IMR-90 (cell line): Measurements from ENCODE around the gene LRPPRC. TPM values are rescaled to one million over a fixed set of nuclear protein-coding genes. Genes with fewer than 3 reads are reported as not detected.
A peak's percentile ranks its signal among the peaks of the same experiment; 100 is the strongest.

Experiments
- ATAC-seq: fragments of 200-7000 bp; cut with Tn5 transposase; 2 replicates; pipeline ENCODE4 v1.9.1; 2020; ENCODE audit warnings: low read depth, mild to moderate bottlenecking, moderate library complexity
- BruUV-seq: library from RNA; stranded (reverse); fragments of 400-500 nt; replicated peaks from 2 replicates; lab custom pipeline; 2021; lab: Mats Ljungman, UMichigan
- CTCF ChIA-PET: fragments of 300-600 bp; formaldehyde crosslinking; extraction: SDS; loops from one replicate; lab custom pipeline; 2021; ENCODE audit warnings: antibody characterized with exemption; lab: Yijun Ruan, JAX
- POLR2A ChIA-PET: fragments of 300-600 bp; sonication (Branson Sonifier 250); formaldehyde crosslinking; loops from one replicate; lab custom pipeline; 2022; ENCODE audit warnings: antibody characterized with exemption; ENCODE audit not compliant: unreplicated experiment; lab: Charles Lee
- DNase-seq: peaks from one replicate; pipeline ENCODE4 v3.0.0; 2013
- H2AFZ ChIP-seq: replicated peaks from 2 replicates; pipeline ENCODE3; 2013; ENCODE audit warnings: low read length, mild to moderate bottlenecking; ENCODE audit not compliant: poor library complexity
- H2AK5ac ChIP-seq: 2 replicates; pipeline ENCODE4 v1.6.1; 2013; ENCODE audit warnings: low read depth, low read length, inconsistent platforms
- H2AK9ac ChIP-seq: replicated peaks from 2 replicates; pipeline ENCODE3; 2013; ENCODE audit warnings: mild to moderate bottlenecking, low read depth, low read length, moderate library complexity; ENCODE audit not compliant: poor library complexity
- H2BK120ac ChIP-seq: 2 replicates; pipeline ENCODE4 v1.6.1; 2013; ENCODE audit warnings: low read depth, low read length, inconsistent platforms
- H2BK15ac ChIP-seq: 3 replicates; pipeline ENCODE4 v1.6.1; 2013; ENCODE audit warnings: low read depth, low read length, inconsistent platforms
- H2BK20ac ChIP-seq: 2 replicates; pipeline ENCODE4 v1.6.1; 2013; ENCODE audit warnings: low read depth, mild to moderate bottlenecking, inconsistent platforms, low read length, moderate library complexity
- H2BK5ac ChIP-seq: 2 replicates; pipeline ENCODE4 v1.6.1; 2013; ENCODE audit warnings: mild to moderate bottlenecking, low read depth, low read length, inconsistent platforms; ENCODE audit not compliant: poor library complexity, severe bottlenecking
- H3K14ac ChIP-seq: replicated peaks from 2 replicates; pipeline ENCODE4 v1.6.1; 2013; ENCODE audit warnings: low read depth, low read length, inconsistent platforms
- H3K18ac ChIP-seq: 2 replicates; pipeline ENCODE4 v1.6.1; 2013; ENCODE audit warnings: low read depth, low read length, control low read depth
- H3K23ac ChIP-seq: 2 replicates; pipeline ENCODE4 v1.6.1; 2013; ENCODE audit warnings: low read depth, low read length, inconsistent platforms
- H3K27ac ChIP-seq: 2 replicates; pipeline ENCODE4 v1.5.1; 2013; ENCODE audit warnings: mild to moderate bottlenecking, control low read depth, low read length; ENCODE audit not compliant: insufficient read depth
- H3K27me3 ChIP-seq: 2 replicates; pipeline ENCODE4 v1.6.1; 2013; ENCODE audit warnings: low read length; ENCODE audit not compliant: control insufficient read depth, insufficient read depth
- H3K36me3 ChIP-seq: 2 replicates; pipeline ENCODE4 v1.6.1; 2013; ENCODE audit warnings: low read length, mixed read lengths; ENCODE audit not compliant: control insufficient read depth, insufficient read depth
- H3K4ac ChIP-seq: 2 replicates; pipeline ENCODE4 v1.6.1; 2013; ENCODE audit warnings: low read depth, low read length, inconsistent platforms
- H3K4me1 ChIP-seq: 2 replicates; pipeline ENCODE4 v1.6.1; 2013; ENCODE audit warnings: low read length, mixed read lengths; ENCODE audit not compliant: control insufficient read depth, insufficient read depth
- H3K4me2 ChIP-seq: 2 replicates; pipeline ENCODE4 v1.6.1; 2013; ENCODE audit warnings: low read depth, mild to moderate bottlenecking, control low read depth, low read length, moderate library complexity
- H3K4me3 ChIP-seq: 2 replicates; pipeline ENCODE4 v1.5.1; 2013; ENCODE audit warnings: low read depth, mild to moderate bottlenecking, control low read depth, low read length, moderate library complexity; ENCODE audit not compliant: insufficient read depth
- H3K56ac ChIP-seq: 2 replicates; pipeline ENCODE4 v1.6.1; 2013; ENCODE audit warnings: low read length, inconsistent platforms; ENCODE audit not compliant: insufficient read depth; ENCODE audit errors: extremely low read depth
- H3K79me1 ChIP-seq, 2 experiments: 2 replicates each; pipeline ENCODE4 v1.6.1; 2013; ENCODE audit warnings: low read length in 2 of 2, inconsistent platforms in 1 of 2, low read depth in 1 of 2
- H3K9ac ChIP-seq: 2 replicates; pipeline ENCODE4 v1.6.1; 2013; ENCODE audit warnings: low read depth, low read length, control low read depth
- H3K9me1 ChIP-seq: 2 replicates; pipeline ENCODE4 v1.6.1; 2013; ENCODE audit warnings: low read length, inconsistent platforms; ENCODE audit not compliant: insufficient read depth
- H3K9me3 ChIP-seq: 2 replicates; pipeline ENCODE4 v1.6.1; 2013; ENCODE audit warnings: low read length; ENCODE audit not compliant: control insufficient read depth, insufficient read depth
- H4K20me1 ChIP-seq: 2 replicates; pipeline ENCODE4 v1.6.1; 2013; ENCODE audit warnings: low read length, inconsistent platforms; ENCODE audit not compliant: insufficient read depth
- H4K5ac ChIP-seq: 2 replicates; pipeline ENCODE4 v1.6.1; 2013; ENCODE audit warnings: mild to moderate bottlenecking, low read depth, low read length, control low read depth
- H4K8ac ChIP-seq, 2 experiments: 2 replicates each; pipeline ENCODE4 v1.6.1; 2013; ENCODE audit warnings: low read depth in 2 of 2, low read length in 2 of 2, control low read depth in 1 of 2, inconsistent platforms in 1 of 2
- H4K91ac ChIP-seq: 2 replicates; pipeline ENCODE4 v1.6.1; 2013; ENCODE audit warnings: low read depth, low read length, inconsistent platforms; ENCODE audit not compliant: insufficient read depth
- FOS ChIP-seq: fragments of 150-350 bp; IDR thresholded peaks from 2 replicates; pipeline ENCODE4 v1.6.1; 2016; ENCODE audit warnings: low read depth, low read length
- MAFK ChIP-seq: IDR thresholded peaks from 2 replicates; pipeline ENCODE4 v1.6.1; 2012; ENCODE audit warnings: low read depth, low read length, improper control_type of control experiment
- WGBS, 2 experiments: methylation state at CpG; one replicate each; pipeline versions ENCODE4 v1.1.5 to v1.1.7; 2013; ENCODE audit warnings: missing lambda C conversion rate in 2 of 2; ENCODE audit not compliant: insufficient read length in 1 of 2; ENCODE audit errors: extremely low coverage in 2 of 2; 5-methylcytosine and 5-hydroxymethylcytosine counted together
- dilution Hi-C: fragments of 300-500 bp; cut with HindIII; formaldehyde crosslinking; loops from one replicate; pipeline ENCODE4 v1.14.3; 2018; ENCODE audit warnings: low sequenced_read_pairs; ENCODE audit not compliant: unreplicated experiment
- in situ Hi-C: fragments of 300-500 bp; cut with MboI; formaldehyde crosslinking; loops from 3 replicates; pipeline ENCODE4 v1.14.3; 2019; ENCODE audit warnings: low sequenced_read_pairs, inconsistent platforms, mixed read lengths
- intact Hi-C: fragments of 100-400 bp; cut with micrococcal nuclease; formaldehyde crosslinking; loops from 2 replicates; pipeline ENCODE4 v1.10.0; 2022
- polyA plus RNA-seq, 3 experiments: library from polyadenylated mRNA; depleted of rRNA; stranded (reverse); fragments of >200 nt; gene quantifications; 2 replicates each; pipeline ENCODE4 v1.2.3, GENCODE V29; 2012; ENCODE audit warnings: low replicate concordance in 1 of 3
- total RNA-seq: library from RNA; depleted of rRNA; stranded (reverse); fragments of >200 nt; gene quantifications from 2 replicates; pipeline ENCODE4 v1.2.3, GENCODE V29; 2012
- TF ChIP-seq, protein P1 (sequence below): conservative IDR thresholded peaks from 2 replicates; pipeline ENCODE4 v1.5.1; 2012; ENCODE audit warnings: mild to moderate bottlenecking, low read depth, low read length, improper control_type of control experiment

Gene LRPPRC
- total and polyA plus RNA-seq, 2 of the 4 experiments (the other 2 are of a cell fraction), result 30.4 to 36.0 TPM

DNA sequence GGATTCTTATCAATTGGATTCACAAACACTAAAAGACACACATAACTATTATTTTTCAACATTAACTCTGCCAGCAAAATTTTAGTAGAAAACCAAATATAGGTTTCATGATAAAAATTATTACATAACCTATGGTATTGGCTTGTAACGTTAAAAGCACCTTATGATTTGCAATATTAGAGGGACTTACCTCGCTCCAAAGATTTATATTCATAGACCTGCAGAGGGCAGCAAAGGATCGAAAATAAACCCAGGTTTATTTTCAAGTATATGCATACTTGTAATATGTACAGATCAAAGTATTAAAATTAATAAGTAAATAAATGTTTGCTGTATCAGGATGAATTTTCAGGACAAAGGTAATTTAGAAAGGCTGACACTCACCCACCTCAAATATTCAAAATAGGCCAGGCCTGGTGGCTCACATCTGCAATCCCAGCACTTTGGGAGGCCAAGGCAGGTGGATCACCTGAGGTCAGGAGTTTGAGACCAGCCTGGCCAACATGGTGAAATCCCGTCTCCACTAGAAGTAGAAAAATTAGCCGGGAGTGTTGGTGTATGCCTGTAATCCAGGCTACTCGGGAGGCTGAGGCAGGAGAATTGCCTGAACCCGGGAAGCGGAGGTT, 45.3 kb downstream of the LRPPRC start:
- Histone ChIP-seq H3K27ac (no peak overlapping the region), H3K27me3 (no peaks in the 10 kb centered on the region), H3K4me1 (no peaks in the 10 kb centered on the region), H4K20me1 (no peaks in the 10 kb centered on the region), H3K4ac (no peak overlapping the region), H2AFZ (no peak overlapping the region), H2BK5ac (no peak overlapping the region), H3K36me3 (peaks cover 21% of the 10 kb centered on the region), H3K56ac (no peak overlapping the region), H3K18ac (no peak overlapping the region), H3K9me3 (no peaks in the 10 kb centered on the region), H3K79me1 (peaks cover 4 to 6% of the 10 kb centered on the region in 2 experiments; a peak in 2 of 4 replicates), H2AK5ac (no peak overlapping the region), H3K14ac (no peak overlapping the region), H2BK15ac (no peak overlapping the region), H3K9me1 (no peaks in the 10 kb centered on the region), H3K9ac (no peak overlapping the region), H2BK20ac (no peak overlapping the region), H2AK9ac (no peak overlapping the region), H4K8ac (no peak overlapping the region), H3K4me2 (no peak overlapping the region), H3K23ac (no peak overlapping the region), H3K4me3 (no peak overlapping the region), H4K5ac (no peak overlapping the region), H4K91ac (no peak overlapping the region), H2BK120ac (no peak overlapping the region)
- 95% methylated on average over 4 of the region's 8 CpGs; no CpG with 5 or more reads in 1 of the 2 experiments for WGBS, 2 experiments
- DNase-seq, result peak; percentile 51
- no TSS peak for BruUV-seq
- ChIA-PET POLR2A (no interaction called here), CTCF (no interaction called here)
- intact Hi-C loops, result loop anchor here (2.0 kb wide), 1 partner anchor 72 kb away; no protein-coding TSS in a partner anchor
- TF ChIP-seq, protein P1, sequence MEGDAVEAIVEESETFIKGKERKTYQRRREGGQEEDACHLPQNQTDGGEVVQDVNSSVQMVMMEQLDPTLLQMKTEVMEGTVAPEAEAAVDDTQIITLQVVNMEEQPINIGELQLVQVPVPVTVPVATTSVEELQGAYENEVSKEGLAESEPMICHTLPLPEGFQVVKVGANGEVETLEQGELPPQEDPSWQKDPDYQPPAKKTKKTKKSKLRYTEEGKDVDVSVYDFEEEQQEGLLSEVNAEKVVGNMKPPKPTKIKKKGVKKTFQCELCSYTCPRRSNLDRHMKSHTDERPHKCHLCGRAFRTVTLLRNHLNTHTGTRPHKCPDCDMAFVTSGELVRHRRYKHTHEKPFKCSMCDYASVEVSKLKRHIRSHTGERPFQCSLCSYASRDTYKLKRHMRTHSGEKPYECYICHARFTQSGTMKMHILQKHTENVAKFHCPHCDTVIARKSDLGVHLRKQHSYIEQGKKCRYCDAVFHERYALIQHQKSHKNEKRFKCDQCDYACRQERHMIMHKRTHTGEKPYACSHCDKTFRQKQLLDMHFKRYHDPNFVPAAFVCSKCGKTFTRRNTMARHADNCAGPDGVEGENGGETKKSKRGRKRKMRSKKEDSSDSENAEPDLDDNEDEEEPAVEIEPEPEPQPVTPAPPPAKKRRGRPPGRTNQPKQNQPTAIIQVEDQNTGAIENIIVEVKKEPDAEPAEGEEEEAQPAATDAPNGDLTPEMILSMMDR, result peak; percentile 45
- TF ChIP-seq MAFK, result no peak
- no peak for TF ChIP-seq FOS
- dilution Hi-C loops, result no loop called here
- in situ Hi-C loops, result no loop called here
- peak; percentile 64; the same call in 1 of the 2 replicates for ATAC-seq
